SK-N-SH (cell line): ENCODE data around the gene KCNJ16. TPM values are rescaled to one million over a fixed set of nuclear protein-coding genes. Genes with fewer than 3 reads are reported as not detected.

ENCODE experiments used
- CTCF ChIA-PET: fragments of 300-600, 350-600 bp; formaldehyde crosslinking; extraction: SDS; loops from one replicate; lab custom pipeline; 2021; lab: Yijun Ruan, JAX
- POLR2A ChIA-PET: fragments of 350-600 bp; sonication (Branson Sonifier 250); formaldehyde crosslinking; extraction: SDS; loops from one replicate; lab custom pipeline; 2020; ENCODE audit warnings: antibody characterized with exemption, inconsistent platforms; lab: Yijun Ruan, JAX
- DNase-seq: peaks from one replicate; pipeline ENCODE4 v3.0.0; 2012
- H2AFZ ChIP-seq: fragments of 200-600 bp; sonication (generic); 2 replicates; pipeline ENCODE4 v1.8.1; 2016; ENCODE audit warnings: antibody characterized with exemption, mild to moderate bottlenecking, low read depth
- H3F3A ChIP-seq: fragments of 200-600 bp; sonication (generic); replicated peaks from 2 replicates; pipeline ENCODE3; 2016; ENCODE audit warnings: antibody characterized with exemption, mild to moderate bottlenecking; ENCODE audit not compliant: insufficient read depth
- H3K27ac ChIP-seq, 2 experiments: fragments of 200-500 bp in 1 of 2; fragments of 200-600 bp in 1 of 2; sonication (Bioruptor generic) in 1 of 2; sonication (generic), shearing (Covaris generic) in 1 of 2; 2 replicates each; pipeline versions ENCODE4 v1.5.1 to v1.6.1; 2014 to 2016; ENCODE audit warnings: low read depth in 2 of 2, inconsistent platforms in 1 of 2, low read length in 1 of 2, mild to moderate bottlenecking in 1 of 2, mixed read lengths in 1 of 2
- H3K27me3 ChIP-seq: fragments of 200-600 bp; sonication (generic), shearing (Covaris generic); 2 replicates; pipeline ENCODE4 v1.6.1; 2016; ENCODE audit warnings: mixed run types; ENCODE audit not compliant: insufficient read depth
- H3K36me3 ChIP-seq, 2 experiments: fragments of 200-500 bp in 1 of 2; fragments of 200-600 bp in 1 of 2; sonication (Bioruptor generic) in 1 of 2; sonication (generic) in 1 of 2; replicated peaks in 1 of 2; 2 replicates each; pipeline versions ENCODE3 to v1.5.1; 2014 to 2016; ENCODE audit warnings: low read length in 1 of 2, mild to moderate bottlenecking in 1 of 2; ENCODE audit not compliant: insufficient read depth in 2 of 2, control insufficient read depth in 1 of 2
- H3K4me1 ChIP-seq, 2 experiments: fragments of 200-500 bp in 1 of 2; fragments of 200-600 bp in 1 of 2; sonication (Bioruptor generic) in 1 of 2; sonication (generic), shearing (Covaris generic) in 1 of 2; 2 replicates each; pipeline versions ENCODE4 v1.5.1 to v1.6.1; 2014 to 2016; ENCODE audit warnings: low read depth in 1 of 2, low read length in 1 of 2, mixed run types in 1 of 2; ENCODE audit not compliant: insufficient read depth in 2 of 2, control insufficient read depth in 1 of 2
- H3K4me2 ChIP-seq: fragments of 200-600 bp; sonication (generic), shearing (Covaris generic); 2 replicates; pipeline ENCODE4 v1.6.1; 2017; ENCODE audit warnings: mixed run types
- H3K4me3 ChIP-seq, 2 experiments: fragments of 200-500 bp in 1 of 2; fragments of 200-600 bp in 1 of 2; sonication (Bioruptor generic) in 1 of 2; sonication (generic), shearing (Covaris generic) in 1 of 2; 2 replicates each; pipeline versions ENCODE4 v1.5.1 to v1.8.1; 2014 to 2016; ENCODE audit warnings: low read depth in 2 of 2, inconsistent platforms in 1 of 2, low read length in 1 of 2, mild to moderate bottlenecking in 1 of 2, mixed read lengths in 1 of 2, moderate library complexity in 1 of 2
- H3K79me2 ChIP-seq: fragments of 200-600 bp; sonication (generic); 2 replicates; pipeline ENCODE4 v1.8.1; 2017; ENCODE audit warnings: mild to moderate bottlenecking; ENCODE audit not compliant: insufficient read depth
- H3K9ac ChIP-seq: fragments of 200-600 bp; sonication (generic); 2 replicates; pipeline ENCODE4 v1.6.1; 2017; ENCODE audit warnings: mixed run types
- H3K9me2 ChIP-seq: fragments of 200-600 bp; sonication (generic); 2 replicates; pipeline ENCODE4 v1.6.1; 2017; ENCODE audit warnings: mixed run types
- H3K9me3 ChIP-seq: fragments of 200-600 bp; sonication (generic); 2 replicates; pipeline ENCODE4 v1.6.1; 2017; ENCODE audit warnings: mixed run types, mild to moderate bottlenecking, moderate library complexity
- H4K20me1 ChIP-seq: fragments of 200-600 bp; sonication (generic); 2 replicates; pipeline ENCODE4 v1.6.1; 2017; ENCODE audit warnings: mild to moderate bottlenecking, mixed run types; ENCODE audit not compliant: insufficient read depth
- MEF2A ChIP-seq: IDR thresholded peaks from 2 replicates; pipeline ENCODE4 v1.4.0; 2012; ENCODE audit warnings: low read depth, borderline replicate concordance
- RXRA ChIP-seq: IDR thresholded peaks from 2 replicates; pipeline ENCODE4 v1.4.0; 2012; ENCODE audit warnings: low read depth, mild to moderate bottlenecking, borderline replicate concordance
- SMC3 ChIP-seq: IDR thresholded peaks from 2 replicates; pipeline ENCODE4 v1.6.1; 2012; ENCODE audit warnings: low read depth, low read length, improper control_type of control experiment
- TCF12 ChIP-seq: IDR thresholded peaks from 2 replicates; pipeline ENCODE4 v1.4.0; 2012
- YY1 ChIP-seq: IDR thresholded peaks from 2 replicates; pipeline ENCODE4 v1.4.0; 2012; ENCODE audit warnings: low read depth, mild to moderate bottlenecking
- WGBS: methylation state at CpG from one replicate; pipeline ENCODE4 v1.1.6; 2017; ENCODE audit warnings: low lambda C conversion rate; 5-methylcytosine and 5-hydroxymethylcytosine counted together
- polyA plus RNA-seq, 3 experiments: library from polyadenylated mRNA; depleted of rRNA; stranded (reverse); fragments of >200 nt; gene quantifications; 2 replicates each; pipeline ENCODE4 v1.2.3, GENCODE V29; 2012
- TF ChIP-seq, protein P1 (sequence below): IDR thresholded peaks from 2 replicates; pipeline ENCODE4 v1.4.0; 2012; ENCODE audit warnings: low read depth, borderline replicate concordance
- TF ChIP-seq, protein P2 (sequence below): IDR thresholded peaks from 2 replicates; pipeline ENCODE4 v1.6.1; 2012; ENCODE audit warnings: mild to moderate bottlenecking, low read depth, low read length, moderate library complexity
- TF ChIP-seq, protein P3 (sequence below): IDR thresholded peaks from 2 replicates; pipeline ENCODE4 v1.4.0; 2012; ENCODE audit warnings: low read depth
- TF ChIP-seq, protein P4 (sequence below): fragments of 200-600 bp; sonication (generic); IDR thresholded peaks from 2 replicates; pipeline ENCODE4 v1.6.1; 2017; ENCODE audit warnings: antibody characterized with exemption, mild to moderate bottlenecking, moderate library complexity

The KCNJ16 gene
- polyA plus RNA-seq, 1 of the 3 experiments (the other 2 are of a cell fraction): not detected

DNA sequence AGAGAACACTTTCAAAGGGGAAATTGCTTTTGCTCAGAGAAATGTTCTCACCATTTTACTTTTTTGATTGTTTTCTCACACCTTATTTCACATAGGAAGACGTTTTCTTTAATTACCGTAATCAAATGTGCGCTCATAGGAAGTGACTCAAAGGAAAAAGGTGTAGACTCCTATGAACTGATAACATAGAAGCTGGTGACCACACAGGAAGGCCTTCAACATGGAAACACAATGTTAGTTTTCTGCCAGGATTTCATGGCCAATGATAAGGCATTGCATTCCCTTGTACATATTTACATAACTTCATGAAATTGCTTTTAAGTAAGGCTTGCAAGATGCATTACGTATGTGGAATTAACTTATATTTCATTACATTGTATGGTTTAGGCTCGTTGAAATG lies 40.9 kb upstream of the KCNJ16 start:
- no peaks in the 10 kb centered on the region for H3F3A ChIP-seq
- H3K27ac ChIP-seq: no peak overlapping the region
- H3K36me3 ChIP-seq: no peaks in the 10 kb centered on the region
- no peaks in the 10 kb centered on the region for H4K20me1 ChIP-seq
- no peaks in the 10 kb centered on the region for H3K9me2 ChIP-seq
- no peak overlapping the region for H3K9ac ChIP-seq
- POLR2A ChIA-PET: no interaction called here
- no peak overlapping the region for H3K4me3 ChIP-seq
- TF ChIP-seq MEF2A (no peak), RXRA (no peak), SMC3 (no peak), YY1 (no peak), TCF12 (no peak)
- TF ChIP-seq, protein P1, sequence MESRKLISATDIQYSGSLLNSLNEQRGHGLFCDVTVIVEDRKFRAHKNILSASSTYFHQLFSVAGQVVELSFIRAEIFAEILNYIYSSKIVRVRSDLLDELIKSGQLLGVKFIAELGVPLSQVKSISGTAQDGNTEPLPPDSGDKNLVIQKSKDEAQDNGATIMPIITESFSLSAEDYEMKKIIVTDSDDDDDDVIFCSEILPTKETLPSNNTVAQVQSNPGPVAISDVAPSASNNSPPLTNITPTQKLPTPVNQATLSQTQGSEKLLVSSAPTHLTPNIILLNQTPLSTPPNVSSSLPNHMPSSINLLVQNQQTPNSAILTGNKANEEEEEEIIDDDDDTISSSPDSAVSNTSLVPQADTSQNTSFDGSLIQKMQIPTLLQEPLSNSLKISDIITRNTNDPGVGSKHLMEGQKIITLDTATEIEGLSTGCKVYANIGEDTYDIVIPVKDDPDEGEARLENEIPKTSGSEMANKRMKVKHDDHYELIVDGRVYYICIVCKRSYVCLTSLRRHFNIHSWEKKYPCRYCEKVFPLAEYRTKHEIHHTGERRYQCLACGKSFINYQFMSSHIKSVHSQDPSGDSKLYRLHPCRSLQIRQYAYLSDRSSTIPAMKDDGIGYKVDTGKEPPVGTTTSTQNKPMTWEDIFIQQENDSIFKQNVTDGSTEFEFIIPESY: no peak
- TF ChIP-seq, protein P2, sequence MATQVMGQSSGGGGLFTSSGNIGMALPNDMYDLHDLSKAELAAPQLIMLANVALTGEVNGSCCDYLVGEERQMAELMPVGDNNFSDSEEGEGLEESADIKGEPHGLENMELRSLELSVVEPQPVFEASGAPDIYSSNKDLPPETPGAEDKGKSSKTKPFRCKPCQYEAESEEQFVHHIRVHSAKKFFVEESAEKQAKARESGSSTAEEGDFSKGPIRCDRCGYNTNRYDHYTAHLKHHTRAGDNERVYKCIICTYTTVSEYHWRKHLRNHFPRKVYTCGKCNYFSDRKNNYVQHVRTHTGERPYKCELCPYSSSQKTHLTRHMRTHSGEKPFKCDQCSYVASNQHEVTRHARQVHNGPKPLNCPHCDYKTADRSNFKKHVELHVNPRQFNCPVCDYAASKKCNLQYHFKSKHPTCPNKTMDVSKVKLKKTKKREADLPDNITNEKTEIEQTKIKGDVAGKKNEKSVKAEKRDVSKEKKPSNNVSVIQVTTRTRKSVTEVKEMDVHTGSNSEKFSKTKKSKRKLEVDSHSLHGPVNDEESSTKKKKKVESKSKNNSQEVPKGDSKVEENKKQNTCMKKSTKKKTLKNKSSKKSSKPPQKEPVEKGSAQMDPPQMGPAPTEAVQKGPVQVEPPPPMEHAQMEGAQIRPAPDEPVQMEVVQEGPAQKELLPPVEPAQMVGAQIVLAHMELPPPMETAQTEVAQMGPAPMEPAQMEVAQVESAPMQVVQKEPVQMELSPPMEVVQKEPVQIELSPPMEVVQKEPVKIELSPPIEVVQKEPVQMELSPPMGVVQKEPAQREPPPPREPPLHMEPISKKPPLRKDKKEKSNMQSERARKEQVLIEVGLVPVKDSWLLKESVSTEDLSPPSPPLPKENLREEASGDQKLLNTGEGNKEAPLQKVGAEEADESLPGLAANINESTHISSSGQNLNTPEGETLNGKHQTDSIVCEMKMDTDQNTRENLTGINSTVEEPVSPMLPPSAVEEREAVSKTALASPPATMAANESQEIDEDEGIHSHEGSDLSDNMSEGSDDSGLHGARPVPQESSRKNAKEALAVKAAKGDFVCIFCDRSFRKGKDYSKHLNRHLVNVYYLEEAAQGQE: no peak
- TF ChIP-seq, protein P3, sequence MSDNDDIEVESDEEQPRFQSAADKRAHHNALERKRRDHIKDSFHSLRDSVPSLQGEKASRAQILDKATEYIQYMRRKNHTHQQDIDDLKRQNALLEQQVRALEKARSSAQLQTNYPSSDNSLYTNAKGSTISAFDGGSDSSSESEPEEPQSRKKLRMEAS: no peak
- WGBS: 65% methylated on average over 5 of the region's 5 CpGs
- no peaks in the 10 kb centered on the region for H3K27me3 ChIP-seq
- CTCF ChIA-PET: interaction anchor here (0.9 kb wide), 1 partner anchor 134 kb away, joined by 4 read pairs; no protein-coding TSS in a partner anchor
- no peak for DNase-seq
- H3K9me3 ChIP-seq: no peaks in the 10 kb centered on the region
- no peak overlapping the region for H3K4me2 ChIP-seq
- no peak overlapping the region for H2AFZ ChIP-seq
- no peaks in the 10 kb centered on the region for H3K4me1 ChIP-seq
- no peaks in the 10 kb centered on the region for H3K79me2 ChIP-seq

DNA sequence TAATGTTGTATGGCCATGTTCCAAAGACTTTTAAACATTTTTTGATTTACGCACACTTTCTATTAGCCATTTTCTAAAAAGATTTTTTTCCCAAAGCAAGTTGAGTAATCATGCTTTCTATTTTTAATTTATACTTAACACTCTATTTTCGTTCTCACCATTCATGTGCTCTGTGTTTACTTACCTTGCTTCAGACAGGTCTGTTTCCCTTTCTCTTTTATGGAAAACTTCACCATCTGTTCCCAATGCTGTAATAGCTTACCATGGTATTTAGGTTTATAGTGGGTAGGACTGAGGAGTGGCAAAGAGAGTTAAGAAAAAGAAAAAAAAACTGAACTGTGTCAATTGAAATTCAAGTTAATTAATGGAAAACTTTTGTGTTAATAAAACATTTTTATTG lies 37.5 kb upstream of the KCNJ16 start:
- H3K9ac ChIP-seq: no peak overlapping the region
- CTCF ChIA-PET: no interaction called here
- DNase-seq: no peak
- H3K4me2 ChIP-seq: no peak overlapping the region
- no peaks in the 10 kb centered on the region for H3K27me3 ChIP-seq
- TF ChIP-seq, protein P4, sequence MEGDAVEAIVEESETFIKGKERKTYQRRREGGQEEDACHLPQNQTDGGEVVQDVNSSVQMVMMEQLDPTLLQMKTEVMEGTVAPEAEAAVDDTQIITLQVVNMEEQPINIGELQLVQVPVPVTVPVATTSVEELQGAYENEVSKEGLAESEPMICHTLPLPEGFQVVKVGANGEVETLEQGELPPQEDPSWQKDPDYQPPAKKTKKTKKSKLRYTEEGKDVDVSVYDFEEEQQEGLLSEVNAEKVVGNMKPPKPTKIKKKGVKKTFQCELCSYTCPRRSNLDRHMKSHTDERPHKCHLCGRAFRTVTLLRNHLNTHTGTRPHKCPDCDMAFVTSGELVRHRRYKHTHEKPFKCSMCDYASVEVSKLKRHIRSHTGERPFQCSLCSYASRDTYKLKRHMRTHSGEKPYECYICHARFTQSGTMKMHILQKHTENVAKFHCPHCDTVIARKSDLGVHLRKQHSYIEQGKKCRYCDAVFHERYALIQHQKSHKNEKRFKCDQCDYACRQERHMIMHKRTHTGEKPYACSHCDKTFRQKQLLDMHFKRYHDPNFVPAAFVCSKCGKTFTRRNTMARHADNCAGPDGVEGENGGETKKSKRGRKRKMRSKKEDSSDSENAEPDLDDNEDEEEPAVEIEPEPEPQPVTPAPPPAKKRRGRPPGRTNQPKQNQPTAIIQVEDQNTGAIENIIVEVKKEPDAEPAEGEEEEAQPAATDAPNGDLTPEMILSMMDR: no peak
- H2AFZ ChIP-seq: no peak overlapping the region
- H3K79me2 ChIP-seq: no peaks in the 10 kb centered on the region
- no peaks in the 10 kb centered on the region for H3F3A ChIP-seq
- no peaks in the 10 kb centered on the region for H3K9me2 ChIP-seq
- no peak overlapping the region for H3K27ac ChIP-seq
- no peaks in the 10 kb centered on the region for H3K9me3 ChIP-seq
- WGBS: 75% methylated on average over 2 of the region's 2 CpGs
- H3K4me3 ChIP-seq: no peak overlapping the region
- H4K20me1 ChIP-seq: no peaks in the 10 kb centered on the region
- POLR2A ChIA-PET: no interaction called here
- H3K36me3 ChIP-seq: no peaks in the 10 kb centered on the region
- no peaks in the 10 kb centered on the region for H3K4me1 ChIP-seq
